SK-N-SH (cell line): Measurements from ENCODE around the gene SPPL2C.

ENCODE experiments used
- CTCF ChIP-seq: fragments of 200-600 bp; sonication (generic); IDR thresholded peaks from 2 replicates; pipeline ENCODE4 v1.6.1; 2017; ENCODE audit warnings: antibody characterized with exemption, mild to moderate bottlenecking, moderate library complexity
- FOXM1 ChIP-seq: IDR thresholded peaks from 2 replicates; pipeline ENCODE4 v1.4.0; 2012; ENCODE audit warnings: low read depth, mild to moderate bottlenecking
- GABPA ChIP-seq: IDR thresholded peaks from 2 replicates; pipeline ENCODE4 v1.4.0; 2012; ENCODE audit warnings: low read depth, mild to moderate bottlenecking
- POLR2AphosphoS5 ChIP-seq: IDR thresholded peaks from 2 replicates; pipeline ENCODE4 v1.6.1; 2012; ENCODE audit warnings: low read depth, low read length
- RCOR1 ChIP-seq: fragments of 150-350 bp; IDR thresholded peaks from 2 replicates; pipeline ENCODE4 v1.6.1; 2017; ENCODE audit warnings: antibody characterized with exemption, low read length
- TAF1 ChIP-seq: IDR thresholded peaks from 2 replicates; pipeline ENCODE4 v1.6.1; 2012; ENCODE audit warnings: low read depth, mild to moderate bottlenecking, low read length, moderate library complexity, borderline replicate concordance
- USF2 ChIP-seq: fragments of 150-350 bp; IDR thresholded peaks from 2 replicates; pipeline ENCODE4 v1.6.1; 2017; ENCODE audit warnings: antibody characterized with exemption, low read length, low read depth, borderline replicate concordance

- no peak for TF ChIP-seq POLR2AphosphoS5
- no peak for TF ChIP-seq CTCF
- no peak for TF ChIP-seq USF2
- TF ChIP-seq TAF1, result no peak
- no peak for TF ChIP-seq GABPA
- TF ChIP-seq RCOR1, result no peak
- TF ChIP-seq FOXM1, result no peak
These were observed 5.3 kb downstream of the SPPL2C start for GRCh38 chr17:45850011-45850410.
